Vagina (tissue), 2 donors: ENCODE data around the gene TNNC1. TPM values are rescaled to one million over a fixed set of nuclear protein-coding genes. Genes with fewer than 3 reads are reported as not detected.

Experiments used
- DNase-seq, 2 donors: peaks; one replicate each; pipeline ENCODE4 v3.0.0-alpha.2; 2017; ENCODE audit errors: extremely low spot score in 2 of 2
- H3K27ac ChIP-seq: fragments of 200-600 bp; sonication (generic); one replicate; pipeline ENCODE4 v1.5.1; 2019
- H3K27me3 ChIP-seq: fragments of 200-600 bp; sonication (generic); one replicate; pipeline ENCODE4 v1.5.1; 2019
- H3K36me3 ChIP-seq, 2 donors: fragments of 200-600 bp; sonication (generic); one replicate each; pipeline ENCODE4 v1.5.1; 2017 to 2019
- H3K4me1 ChIP-seq: fragments of 200-600 bp; sonication (generic); one replicate; pipeline ENCODE4 v1.5.1; 2019
- H3K4me3 ChIP-seq, 2 donors: fragments of 200-600 bp; sonication (generic); 1 replicate in 1 of 2; 2 replicates in 1 of 2; pipeline ENCODE4 v1.5.1; 2016 to 2019
- H3K9me3 ChIP-seq: fragments of 200-600 bp; sonication (generic); one replicate; pipeline ENCODE4 v1.5.1; 2019
- CTCF ChIP-seq, 3 experiments: fragments of 450-650 bp in 2 of 3; fragments of 200-600 bp in 1 of 3; sonication (generic) in 1 of 3; IDR thresholded peaks; one replicate each; pipeline ENCODE4 v1.5.1; 2017 to 2019; ENCODE audit warnings: antibody characterized with exemption in 3 of 3, mild to moderate bottlenecking in 2 of 3, moderate library complexity in 2 of 3
- POLR2A ChIP-seq, 2 donors: fragments of 450-650 bp; IDR thresholded peaks; one replicate each; pipeline ENCODE4 v1.6.1; 2017; ENCODE audit warnings: antibody characterized with exemption in 2 of 2, mild to moderate bottlenecking in 2 of 2, moderate library complexity in 2 of 2
- POLR2AphosphoS5 ChIP-seq, 2 donors: sonication (generic); formaldehyde crosslinking; IDR thresholded peaks; one replicate each; pipeline ENCODE4 v1.9.0; 2017; ENCODE audit warnings: antibody characterized with exemption in 2 of 2, mild to moderate bottlenecking in 2 of 2, low read depth in 1 of 2; ENCODE audit not compliant: insufficient read depth in 1 of 2
- intact Hi-C: fragments of 100-400 bp; cut with DNase I; formaldehyde crosslinking; loops from one replicate; pipeline ENCODE4 v1.15.1; 2023
- total RNA-seq: library from RNA; depleted of rRNA; stranded (reverse); fragments of >200 nt; gene quantifications from one replicate; pipeline ENCODE4 v1.2.3, GENCODE V29; 2016

The TNNC1 gene
- total RNA-seq, 1 donor from 2014 or later, result 1.7 TPM

GRCh38 chr3:52403955-52404354 is 49.9 kb downstream of the TNNC1 start:
- H3K36me3 ChIP-seq, result peaks cover 0 to 68% of the 10 kb centered on the region in 2 donors
- peaks cover 36% of the 10 kb centered on the region for H3K4me1 ChIP-seq
- no peaks in the 10 kb centered on the region for H3K9me3 ChIP-seq
- intact Hi-C loops, result no loop called here
- TF ChIP-seq CTCF (IDR thresholded peaks at IDR 0.05), result no peak
- no peak for TF ChIP-seq POLR2A (IDR thresholded peaks at IDR 0.05)
- TF ChIP-seq POLR2AphosphoS5 (IDR thresholded peaks at IDR 0.05; ENCODE audit: insufficient read depth in 1 of 2, low read depth in 1 of 2), result no peak
- no peaks in the 10 kb centered on the region for H3K27me3 ChIP-seq
- H3K27ac ChIP-seq, result no peak overlapping the region
- DNase-seq, result no peak
- H3K4me3 ChIP-seq, result no peak overlapping the region

DNA sequence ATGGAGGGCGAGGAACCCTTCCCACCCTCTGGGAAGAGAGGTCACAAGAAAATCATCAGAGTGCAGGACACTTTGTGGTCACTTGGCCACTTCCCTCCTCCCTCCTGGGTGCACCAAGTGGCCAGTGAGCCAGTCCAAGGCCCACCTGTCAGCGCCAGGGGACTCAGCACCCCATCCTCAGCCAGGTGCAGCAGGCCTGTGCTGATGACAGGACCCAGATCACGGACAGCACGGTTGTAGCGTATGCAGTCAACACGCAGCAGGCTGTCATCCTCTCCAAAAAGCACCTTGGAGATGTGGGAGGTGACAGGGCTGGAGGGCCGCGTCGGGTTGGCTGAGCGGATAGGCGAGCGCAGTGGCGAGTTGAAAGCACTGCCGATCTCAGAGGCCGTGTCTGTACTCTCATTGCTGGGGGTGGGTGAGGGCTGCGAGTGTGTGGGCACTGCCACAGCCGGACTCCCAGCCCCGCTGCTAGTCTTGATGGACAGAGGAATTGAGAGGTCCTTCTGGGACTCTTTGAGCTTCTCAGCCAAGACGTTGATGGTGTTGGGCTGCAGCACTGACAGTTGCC is 50.5 kb downstream of the TNNC1 start:
- TF ChIP-seq POLR2A (IDR thresholded peaks at IDR 0.05) (no peak), CTCF (IDR thresholded peaks at IDR 0.05) (no peak), POLR2AphosphoS5 (IDR thresholded peaks at IDR 0.05; ENCODE audit: insufficient read depth in 1 of 2, low read depth in 1 of 2) (no peak)
- Histone ChIP-seq H3K27me3 (no peaks in the 10 kb centered on the region), H3K36me3 (peaks cover 0 to 68% of the 10 kb centered on the region in 2 donors), H3K4me3 (no peak overlapping the region), H3K4me1 (peaks cover 30% of the 10 kb centered on the region), H3K27ac (no peak overlapping the region), H3K9me3 (no peaks in the 10 kb centered on the region)
- no peak for DNase-seq
- intact Hi-C loops, result no loop called here

GRCh38 chr3:52402706-52403270 is 51.1 kb downstream of the TNNC1 start:
- H3K36me3 ChIP-seq, result peaks cover 0 to 67% of the 10 kb centered on the region in 2 donors
- intact Hi-C loops, result no loop called here
- DNase-seq, result no peak

GRCh38 chr3:52402101-52402521 is 51.7 kb downstream of the TNNC1 start:
- intact Hi-C loops, result no loop called here
- DNase-seq, result no peak
- no peaks in the 10 kb centered on the region for H3K27me3 ChIP-seq
- H3K4me1 ChIP-seq, result peaks cover 17% of the 10 kb centered on the region
- no peak overlapping the region for H3K27ac ChIP-seq
- peaks cover 0 to 60% of the 10 kb centered on the region in 2 donors for H3K36me3 ChIP-seq
- no peak overlapping the region for H3K4me3 ChIP-seq
- no peak for TF ChIP-seq CTCF (IDR thresholded peaks at IDR 0.05)
- no peak for TF ChIP-seq POLR2AphosphoS5 (IDR thresholded peaks at IDR 0.05; ENCODE audit: insufficient read depth in 1 of 2, low read depth in 1 of 2)
- no peak for TF ChIP-seq POLR2A (IDR thresholded peaks at IDR 0.05)
- no peaks in the 10 kb centered on the region for H3K9me3 ChIP-seq

More at GRCh38 chr3:52402706-52403270, 51.1 kb downstream of the TNNC1 start:
- H3K4me1 ChIP-seq, result peaks cover 24% of the 10 kb centered on the region
- TF ChIP-seq POLR2A (IDR thresholded peaks at IDR 0.05) (no peak), POLR2AphosphoS5 (IDR thresholded peaks at IDR 0.05; ENCODE audit: insufficient read depth in 1 of 2, low read depth in 1 of 2) (no peak), CTCF (IDR thresholded peaks at IDR 0.05) (no peak)
- no peaks in the 10 kb centered on the region for H3K27me3 ChIP-seq
- no peak overlapping the region for H3K4me3 ChIP-seq
- no peak overlapping the region for H3K27ac ChIP-seq
- H3K9me3 ChIP-seq, result no peaks in the 10 kb centered on the region

DNA sequence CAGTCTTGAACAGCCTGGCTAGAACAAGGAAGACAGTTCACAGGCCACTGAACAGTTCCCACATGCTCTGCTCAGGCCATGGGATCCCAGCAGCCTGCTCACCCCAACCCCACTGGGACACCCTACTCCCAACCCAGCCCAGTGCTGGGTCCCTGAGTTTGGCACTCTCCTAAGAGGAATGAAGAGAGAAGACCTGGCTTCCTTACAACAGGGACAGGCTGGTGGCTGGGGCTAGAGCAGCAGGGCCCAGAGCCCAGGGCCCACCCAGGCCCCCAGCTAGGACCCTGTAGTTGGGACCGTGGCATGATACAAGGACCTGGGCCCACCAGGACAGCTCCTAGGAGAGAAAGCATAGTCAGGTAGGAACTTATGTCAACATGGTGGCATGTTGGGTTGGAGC is 52.3 kb downstream of the TNNC1 start:
- Histone ChIP-seq H3K27me3 (no peaks in the 10 kb centered on the region), H3K9me3 (no peaks in the 10 kb centered on the region), H3K4me1 (peaks cover 12% of the 10 kb centered on the region), H3K4me3 (no peak overlapping the region), H3K36me3 (peaks cover 0 to 54% of the 10 kb centered on the region in 2 donors), H3K27ac (no peak overlapping the region)
- no peak for DNase-seq
- TF ChIP-seq POLR2A (IDR thresholded peaks at IDR 0.05), result no peak
- TF ChIP-seq POLR2AphosphoS5 (IDR thresholded peaks at IDR 0.05; ENCODE audit: insufficient read depth in 1 of 2, low read depth in 1 of 2), result no peak
- no peak for TF ChIP-seq CTCF (IDR thresholded peaks at IDR 0.05)
- intact Hi-C loops, result no loop called here
